GM12878 (cell line): ENCODE data around the gene UNC13A. TPM values are rescaled to one million over a fixed set of nuclear protein-coding genes. Genes with fewer than 3 reads are reported as not detected.
A peak's percentile ranks its signal among the peaks of the same experiment; 100 is the strongest.

Experiments
- CBX3 ChIP-seq: fragments of 200-600 bp; sonication (generic); IDR thresholded peaks from 2 replicates; pipeline ENCODE4 v1.6.1; 2016; ENCODE audit warnings: low read depth, borderline replicate concordance
- CBX5 ChIP-seq: sonication (generic); IDR thresholded peaks from 2 replicates; pipeline ENCODE4 v1.6.1; 2016; ENCODE audit warnings: low read depth, moderate library complexity, mild to moderate bottlenecking, inconsistent platforms
- ESRRA ChIP-seq: IDR thresholded peaks from 2 replicates; pipeline ENCODE4 v1.6.1; 2012; ENCODE audit warnings: mild to moderate bottlenecking, low read length, improper control_type of control experiment
- FOXM1 ChIP-seq: IDR thresholded peaks from 2 replicates; pipeline ENCODE4 v1.6.1; 2012; ENCODE audit warnings: low read depth, mild to moderate bottlenecking, inconsistent platforms, low read length, moderate library complexity
- HDAC2 ChIP-seq: fragments of 200-600 bp; sonication (generic); IDR thresholded peaks from 2 replicates; pipeline ENCODE4 v1.6.1; 2017
- HSF1 ChIP-seq: fragments of 150-350 bp; IDR thresholded peaks from 2 replicates; pipeline ENCODE4 v1.6.1; 2014; ENCODE audit warnings: mild to moderate bottlenecking, low read depth, low read length
- NFXL1 ChIP-seq: fragments of 450-650 bp; IDR thresholded peaks from 2 replicates; pipeline ENCODE4 v1.6.1; 2017; ENCODE audit warnings: antibody characterized with exemption, mild to moderate bottlenecking, borderline replicate concordance
- NFYB ChIP-seq: IDR thresholded peaks from 2 replicates; pipeline ENCODE4 v1.6.1; 2011; ENCODE audit warnings: low read depth, mild to moderate bottlenecking, low read length, improper control_type of control experiment, moderate library complexity; ENCODE audit not compliant: insufficient read depth
- POLR2AphosphoS2 ChIP-seq: IDR thresholded peaks from 2 replicates; pipeline ENCODE4 v1.6.1; 2011; ENCODE audit warnings: low read depth, mild to moderate bottlenecking, low read length, improper control_type of control experiment, moderate library complexity
- POLR2AphosphoS5 ChIP-seq: IDR thresholded peaks from 2 replicates; pipeline ENCODE4 v1.6.1; 2011; ENCODE audit warnings: mild to moderate bottlenecking, low read length, inconsistent platforms
- RBBP5 ChIP-seq: fragments of 200-600 bp; sonication (generic); conservative IDR thresholded peaks from 2 replicates; pipeline ENCODE4 v1.6.1; 2016
- RELB ChIP-seq: fragments of 450-650 bp; IDR thresholded peaks from 2 replicates; pipeline ENCODE4 v1.6.1; 2017; ENCODE audit warnings: low read depth, mild to moderate bottlenecking, moderate library complexity
- REST ChIP-seq: IDR thresholded peaks from 2 replicates; pipeline ENCODE4 v1.6.1; 2012; ENCODE audit warnings: mild to moderate bottlenecking, low read depth, low read length
- RFX5 ChIP-seq: IDR thresholded peaks from 2 replicates; pipeline ENCODE4 v1.6.1; 2011; ENCODE audit warnings: low read depth, low read length, improper control_type of control experiment
- STAT1 ChIP-seq: fragments of 450-650 bp; conservative IDR thresholded peaks from 2 replicates; pipeline ENCODE4 v1.6.1; 2014; ENCODE audit warnings: antibody characterized with exemption, mild to moderate bottlenecking
- STAT3 ChIP-seq: IDR thresholded peaks from 2 replicates; pipeline ENCODE4 v1.6.1; 2011; ENCODE audit warnings: low read depth, low read length, improper control_type of control experiment
- polyA plus RNA-seq, 11 experiments: library from polyadenylated mRNA; depleted of rRNA in 4 of 11; unstranded in 6 of 11; stranded (reverse) in 5 of 11; fragments of >200 nt; fragmentation: Nextera tagmentation in 4 of 11; fragmentation: Illumina TruSeq in 1 of 11; extraction: Ambion mirVana in 4 of 11; extraction: Trizol in 1 of 11; gene quantifications; 1 replicate in 1 of 11; 2 replicates in 10 of 11; pipeline versions ENCODE4 v1.2.1 to v1.2.3, GENCODE V29; 2011 to 2016; ENCODE audit warnings: inconsistent platforms in 2 of 11, missing spikeins in 2 of 11, low read depth in 1 of 11
- total RNA-seq, 4 experiments: library from RNA; depleted of rRNA in 3 of 4; stranded (reverse); fragments of >200 nt in 3 of 4; fragmentation: Illumina TruSeq in 1 of 4; extraction: Trizol in 1 of 4; gene quantifications; 2 replicates each; pipeline versions ENCODE4 v1.2.1 to v1.2.3, GENCODE V29; 2013 to 2021
- TF ChIP-seq, protein P1 (sequence below): IDR thresholded peaks from 2 replicates; pipeline ENCODE4 v1.6.1; 2012; ENCODE audit warnings: improper control_type of control experiment, low read depth, low read length; ENCODE audit not compliant: insufficient replicate concordance
- TF ChIP-seq, protein P2 (sequence below): fragments of 450-650 bp; IDR thresholded peaks from 2 replicates; pipeline ENCODE4 v1.6.1; 2014; ENCODE audit warnings: mild to moderate bottlenecking

The UNC13A gene
- total and polyA plus RNA-seq, 10 of the 15 experiments (the other 5 are each of a cell fraction or from before 2014, with no cell fraction given): under 0.01 to 0.23 (median 0.13) TPM; not detected in 1

- TF ChIP-seq, protein P1, sequence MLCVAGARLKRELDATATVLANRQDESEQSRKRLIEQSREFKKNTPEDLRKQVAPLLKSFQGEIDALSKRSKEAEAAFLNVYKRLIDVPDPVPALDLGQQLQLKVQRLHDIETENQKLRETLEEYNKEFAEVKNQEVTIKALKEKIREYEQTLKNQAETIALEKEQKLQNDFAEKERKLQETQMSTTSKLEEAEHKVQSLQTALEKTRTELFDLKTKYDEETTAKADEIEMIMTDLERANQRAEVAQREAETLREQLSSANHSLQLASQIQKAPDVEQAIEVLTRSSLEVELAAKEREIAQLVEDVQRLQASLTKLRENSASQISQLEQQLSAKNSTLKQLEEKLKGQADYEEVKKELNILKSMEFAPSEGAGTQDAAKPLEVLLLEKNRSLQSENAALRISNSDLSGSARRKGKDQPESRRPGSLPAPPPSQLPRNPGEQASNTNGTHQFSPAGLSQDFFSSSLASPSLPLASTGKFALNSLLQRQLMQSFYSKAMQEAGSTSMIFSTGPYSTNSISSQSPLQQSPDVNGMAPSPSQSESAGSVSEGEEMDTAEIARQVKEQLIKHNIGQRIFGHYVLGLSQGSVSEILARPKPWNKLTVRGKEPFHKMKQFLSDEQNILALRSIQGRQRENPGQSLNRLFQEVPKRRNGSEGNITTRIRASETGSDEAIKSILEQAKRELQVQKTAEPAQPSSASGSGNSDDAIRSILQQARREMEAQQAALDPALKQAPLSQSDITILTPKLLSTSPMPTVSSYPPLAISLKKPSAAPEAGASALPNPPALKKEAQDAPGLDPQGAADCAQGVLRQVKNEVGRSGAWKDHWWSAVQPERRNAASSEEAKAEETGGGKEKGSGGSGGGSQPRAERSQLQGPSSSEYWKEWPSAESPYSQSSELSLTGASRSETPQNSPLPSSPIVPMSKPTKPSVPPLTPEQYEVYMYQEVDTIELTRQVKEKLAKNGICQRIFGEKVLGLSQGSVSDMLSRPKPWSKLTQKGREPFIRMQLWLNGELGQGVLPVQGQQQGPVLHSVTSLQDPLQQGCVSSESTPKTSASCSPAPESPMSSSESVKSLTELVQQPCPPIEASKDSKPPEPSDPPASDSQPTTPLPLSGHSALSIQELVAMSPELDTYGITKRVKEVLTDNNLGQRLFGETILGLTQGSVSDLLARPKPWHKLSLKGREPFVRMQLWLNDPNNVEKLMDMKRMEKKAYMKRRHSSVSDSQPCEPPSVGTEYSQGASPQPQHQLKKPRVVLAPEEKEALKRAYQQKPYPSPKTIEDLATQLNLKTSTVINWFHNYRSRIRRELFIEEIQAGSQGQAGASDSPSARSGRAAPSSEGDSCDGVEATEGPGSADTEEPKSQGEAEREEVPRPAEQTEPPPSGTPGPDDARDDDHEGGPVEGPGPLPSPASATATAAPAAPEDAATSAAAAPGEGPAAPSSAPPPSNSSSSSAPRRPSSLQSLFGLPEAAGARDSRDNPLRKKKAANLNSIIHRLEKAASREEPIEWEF: no peak
- TF ChIP-seq FOXM1: no peak
- no peak for TF ChIP-seq RBBP5
- peak; percentile 60; the same call in 1 of the 2 replicates for TF ChIP-seq NFXL1
- peak; percentile 30; the same call in 1 of the 2 replicates for TF ChIP-seq POLR2AphosphoS2
- no peak for TF ChIP-seq CBX5
- TF ChIP-seq ESRRA: no peak
- 0 out of 2 replicates have a peak, but pooled peaks have one; percentile 29 for TF ChIP-seq NFYB
- no peak for TF ChIP-seq STAT1
- TF ChIP-seq RELB: peak; percentile 96
- TF ChIP-seq RFX5: no peak; the same call in 1 of the 2 replicates
- TF ChIP-seq CBX3: no peak
- TF ChIP-seq POLR2AphosphoS5: no peak
- no peak for TF ChIP-seq HSF1
- TF ChIP-seq, protein P2, sequence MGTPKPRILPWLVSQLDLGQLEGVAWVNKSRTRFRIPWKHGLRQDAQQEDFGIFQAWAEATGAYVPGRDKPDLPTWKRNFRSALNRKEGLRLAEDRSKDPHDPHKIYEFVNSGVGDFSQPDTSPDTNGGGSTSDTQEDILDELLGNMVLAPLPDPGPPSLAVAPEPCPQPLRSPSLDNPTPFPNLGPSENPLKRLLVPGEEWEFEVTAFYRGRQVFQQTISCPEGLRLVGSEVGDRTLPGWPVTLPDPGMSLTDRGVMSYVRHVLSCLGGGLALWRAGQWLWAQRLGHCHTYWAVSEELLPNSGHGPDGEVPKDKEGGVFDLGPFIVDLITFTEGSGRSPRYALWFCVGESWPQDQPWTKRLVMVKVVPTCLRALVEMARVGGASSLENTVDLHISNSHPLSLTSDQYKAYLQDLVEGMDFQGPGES: no peak
- no peak for TF ChIP-seq STAT3
- no peak for TF ChIP-seq REST
- no peak for TF ChIP-seq HDAC2
Measured at GRCh38 chr19:17555480-17555928, 132.7 kb downstream of the UNC13A start, which contains the start of gene COLGALT1 (continued).
